ENCODE measurements around the gene MALSU1.
"Not testable (repeated sequence)": the region's sequence is repeated elsewhere in the genome, so short reads cannot be mapped to it uniquely, and the experiment has no call there.

The MALSU1 gene

GRCh38 chr7:23287612-23288011 lies 11.5 kb upstream of the MALSU1 start:
- no peak for DNase-seq

GRCh38 chr7:23290993-23291392 lies 8.1 kb upstream of the MALSU1 start:
- no peak for DNase-seq

- no peak for DNase-seq
Measured at GRCh38 chr7:23291957-23292560, 7.1 kb upstream of the MALSU1 start.

- DNase-seq, result no peak
Measured at GRCh38 chr7:23292623-23293022, 6.5 kb upstream of the MALSU1 start.

- no peak for DNase-seq
Measured at GRCh38 chr7:23293500-23294073, 5.6 kb upstream of the MALSU1 start.

GRCh38 chr7:23294549-23295400 lies 4.4 kb upstream of the MALSU1 start:
- no peak for DNase-seq

- no peak for DNase-seq
Measured at GRCh38 chr7:23295401-23295697, 3.8 kb upstream of the MALSU1 start.

GRCh38 chr7:23298141-23298881 lies 828 bp upstream of the MALSU1 start:
- no peak for DNase-seq

- DNase-seq, result no peak
Measured at GRCh38 chr7:23299770-23300300, 696 bp downstream of the MALSU1 start.

- DNase-seq, result no peak
Measured at GRCh38 chr7:23306936-23307521, 7.9 kb downstream of the MALSU1 start.

- no peak for DNase-seq
Measured at GRCh38 chr7:23308754-23309153, 9.6 kb downstream of the MALSU1 start.

- DNase-seq, result not testable (repeated sequence)
Measured at GRCh38 chr7:23312141-23312540, 13.0 kb downstream of the MALSU1 start.

- DNase-seq, result no peak
Measured at GRCh38 chr7:23315366-23315765, 16.2 kb downstream of the MALSU1 start.

GRCh38 chr7:23331132-23331531 lies 32.0 kb downstream of the MALSU1 start:
- no peak for DNase-seq

GRCh38 chr7:23332193-23332592 lies 33.1 kb downstream of the MALSU1 start:
- DNase-seq, result no peak

- no peak for DNase-seq
Measured at GRCh38 chr7:23332910-23333612, 33.9 kb downstream of the MALSU1 start.

GRCh38 chr7:23333671-23334246 lies 34.6 kb downstream of the MALSU1 start:
- no peak for DNase-seq

GRCh38 chr7:23334482-23335056 lies 35.4 kb downstream of the MALSU1 start:
- no peak for DNase-seq

GRCh38 chr7:23335136-23335535 lies 36.0 kb downstream of the MALSU1 start:
- no peak for DNase-seq

- DNase-seq, result no peak
Measured at GRCh38 chr7:23335621-23336020, 36.5 kb downstream of the MALSU1 start.

GRCh38 chr7:23336086-23336485 lies 36.9 kb downstream of the MALSU1 start:
- DNase-seq, result no peak

Data from NCI-H524 treated with DMSO at 0.1 percent for 48 hours (cell line).